LNCaP clone FGC (cell line): Measurements from ENCODE around the gene RCN2.

Experiments
- DNase-seq: peaks from one replicate; pipeline ENCODE4 v3.0.0-alpha.2; 2011; ENCODE audit warnings: low read depth
- H3K4me3 ChIP-seq: 2 replicates; pipeline ENCODE4 v1.5.1; 2011; ENCODE audit warnings: mild to moderate bottlenecking, low read depth, low read length, control low read depth
- CTCF ChIP-seq: IDR thresholded peaks from 2 replicates; pipeline ENCODE4 v1.5.1; 2012; ENCODE audit warnings: mild to moderate bottlenecking; ENCODE audit not compliant: control insufficient read depth, insufficient read depth; ENCODE audit errors: extremely low read depth

The RCN2 gene

GRCh38 chr15:76951220-76951619 lies 19.7 kb downstream of the RCN2 start:
- TF ChIP-seq CTCF = no peak
- no peak for DNase-seq
- no peak overlapping the region for H3K4me3 ChIP-seq

GRCh38 chr15:76953913-76954312 lies 22.4 kb downstream of the RCN2 start:
- no peak for TF ChIP-seq CTCF

GRCh38 chr15:76954744-76955143 lies 23.2 kb downstream of the RCN2 start:
- TF ChIP-seq CTCF = no peak
- 0 out of 2 replicates have a peak overlapping the region, but pooled peaks have one; percentile 2 for H3K4me3 ChIP-seq
- DNase-seq = no peak

More at GRCh38 chr15:76953913-76954312, 22.4 kb downstream of the RCN2 start:
- peak overlapping the region; percentile 2; the same call in 1 of the 2 replicates for H3K4me3 ChIP-seq
- DNase-seq = no peak

- no peak for TF ChIP-seq CTCF
- no peak for DNase-seq
- H3K4me3 ChIP-seq = no peak overlapping the region
These were observed 29.9 kb downstream of the RCN2 start for GRCh38 chr15:76961268-76962011.

- no peak for DNase-seq
- no peak for TF ChIP-seq CTCF
These were observed 30.9 kb downstream of the RCN2 start for GRCh38 chr15:76962337-76963013.

GRCh38 chr15:76963596-76963995 lies 32.0 kb downstream of the RCN2 start:
- 0 out of 2 replicates have a peak, but pooled peaks have one; percentile 2 for TF ChIP-seq CTCF
- H3K4me3 ChIP-seq = no peak overlapping the region
- DNase-seq = no peak

More at GRCh38 chr15:76962337-76963013, 30.9 kb downstream of the RCN2 start:
- H3K4me3 ChIP-seq = no peak overlapping the region
